Middle frontal gyrus (tissue), 1 donor: ENCODE measurements around the gene CRACR2B.

Source experiments
- DNase-seq: peaks from one replicate; pipeline ENCODE4 v3.0.0-alpha.2; 2015; ENCODE audit warnings: low spot score; ENCODE audit errors: extremely low spot score

CRACR2B gene

GRCh38 chr11:838441-839279 lies 10.9 kb downstream of the CRACR2B start:
- no peak for DNase-seq

DNA sequence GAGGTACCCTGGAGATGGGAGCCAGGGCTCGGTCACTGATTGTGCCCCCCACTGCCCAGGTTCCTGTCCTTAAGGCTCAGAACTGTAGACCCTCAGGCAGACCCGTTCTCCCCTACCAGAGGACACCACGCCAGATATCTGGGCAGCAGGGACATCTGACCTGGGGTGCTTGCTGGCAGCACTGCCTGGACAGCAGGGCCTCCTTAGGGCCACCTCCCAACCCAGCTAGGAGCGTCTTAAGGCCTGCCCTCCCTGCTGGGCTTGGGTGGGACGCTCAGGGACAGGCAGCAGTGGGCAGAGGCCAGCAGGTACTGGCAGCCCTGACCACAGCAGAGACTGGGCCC lies 11.5 kb downstream of the CRACR2B start:
- no peak for DNase-seq

- DNase-seq, result no peak
Measured at GRCh38 chr11:839875-840617, 12.3 kb downstream of the CRACR2B start.

DNA sequence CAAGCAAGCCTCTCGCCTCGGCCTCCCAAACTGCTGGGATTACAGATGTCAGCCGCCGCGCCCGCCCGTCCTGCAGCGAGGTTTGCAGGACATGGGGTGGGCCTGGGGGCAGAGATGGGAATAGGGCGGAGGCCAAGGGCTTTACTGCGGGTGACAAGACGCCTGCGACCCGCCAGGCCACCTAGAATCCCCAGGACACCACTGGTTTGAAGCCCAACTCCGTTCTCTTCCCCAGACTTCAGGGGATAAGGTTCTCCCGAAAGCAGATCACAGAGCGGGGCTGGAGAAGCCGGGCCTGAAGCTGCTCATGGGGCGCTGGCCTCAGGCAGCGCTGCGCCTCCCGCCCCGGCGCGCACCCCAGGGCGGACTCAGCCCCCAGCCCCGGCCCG lies 14.3 kb downstream of the CRACR2B start:
- DNase-seq, result no peak

DNA sequence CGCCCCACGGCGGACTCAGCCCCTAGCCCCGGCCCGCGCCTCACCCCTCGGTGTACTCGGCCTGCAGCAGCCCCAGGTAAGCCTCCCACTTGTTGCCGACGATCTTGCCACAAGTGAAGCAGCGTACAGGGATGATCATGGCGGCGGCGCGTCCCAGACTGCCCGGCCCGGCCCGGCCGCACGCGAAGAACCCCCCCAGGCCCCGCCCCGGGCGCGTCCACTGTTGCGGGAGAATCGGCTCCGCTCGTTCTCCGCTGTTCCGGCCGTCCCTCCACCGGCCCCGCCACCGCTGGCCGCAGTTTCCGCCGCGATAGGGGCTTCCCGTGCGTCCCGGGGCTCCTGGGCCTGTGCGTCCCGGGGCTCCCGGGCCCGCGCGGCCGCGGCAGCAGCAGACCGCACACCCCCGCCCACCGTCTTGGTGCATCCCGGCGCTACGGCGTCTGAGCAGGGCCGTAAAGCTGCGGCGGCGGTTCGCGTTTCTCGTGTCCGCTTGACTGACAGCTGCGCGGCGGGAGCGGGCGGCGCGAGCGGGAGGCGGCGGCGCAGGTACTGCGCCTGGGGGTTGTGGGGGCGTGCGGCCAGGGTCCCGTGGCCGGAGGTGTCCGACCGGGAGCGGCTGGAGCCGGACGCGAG lies 14.8 kb downstream of the CRACR2B start, which contains the start of the genes POLR2L and TSPAN4:
TSS of gene POLR2L (minus strand) at position 160 of the 633 bp plus-strand sequence. CDS start at position 139, 21 bp downstream.
TSS of gene TSPAN4 (plus strand) at position 483 of the 633 bp plus-strand sequence. CDS start 7,453 bp downstream, outside the sequence.
- peak; percentile 69 for DNase-seq

DNA sequence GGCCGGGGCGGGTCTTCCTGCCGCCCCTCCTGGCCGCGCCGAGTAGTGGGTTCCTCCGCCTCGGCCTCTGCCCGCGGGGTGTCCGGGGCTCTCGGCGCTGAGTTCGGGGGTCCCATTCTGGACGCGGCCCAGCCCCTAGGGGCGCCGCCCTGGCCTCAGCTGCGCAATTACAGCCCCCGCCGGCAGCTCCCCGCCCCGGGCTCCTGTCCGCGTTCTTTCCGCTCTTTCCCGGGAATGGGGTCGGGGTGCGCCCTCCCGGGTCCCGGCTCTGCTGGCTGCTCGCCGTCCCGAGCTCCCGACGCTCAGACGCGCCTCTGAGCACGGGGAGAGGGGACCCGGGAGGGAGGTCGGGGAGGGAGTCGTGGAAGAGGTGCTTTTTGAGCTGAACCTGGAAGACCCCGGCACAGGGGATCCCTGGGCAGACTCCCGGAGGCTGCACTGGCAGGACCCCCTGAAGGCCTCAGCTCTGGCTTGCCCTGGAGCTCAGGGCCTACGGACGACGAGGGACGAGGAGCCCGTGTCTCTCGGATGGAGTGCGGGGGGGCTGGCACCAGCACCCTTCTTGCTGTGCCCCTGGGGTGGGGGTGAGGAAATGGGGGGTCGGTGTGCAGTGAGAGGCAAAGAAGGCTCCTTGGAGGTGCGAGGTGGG lies 15.5 kb downstream of the CRACR2B start:
- no peak for DNase-seq

DNA sequence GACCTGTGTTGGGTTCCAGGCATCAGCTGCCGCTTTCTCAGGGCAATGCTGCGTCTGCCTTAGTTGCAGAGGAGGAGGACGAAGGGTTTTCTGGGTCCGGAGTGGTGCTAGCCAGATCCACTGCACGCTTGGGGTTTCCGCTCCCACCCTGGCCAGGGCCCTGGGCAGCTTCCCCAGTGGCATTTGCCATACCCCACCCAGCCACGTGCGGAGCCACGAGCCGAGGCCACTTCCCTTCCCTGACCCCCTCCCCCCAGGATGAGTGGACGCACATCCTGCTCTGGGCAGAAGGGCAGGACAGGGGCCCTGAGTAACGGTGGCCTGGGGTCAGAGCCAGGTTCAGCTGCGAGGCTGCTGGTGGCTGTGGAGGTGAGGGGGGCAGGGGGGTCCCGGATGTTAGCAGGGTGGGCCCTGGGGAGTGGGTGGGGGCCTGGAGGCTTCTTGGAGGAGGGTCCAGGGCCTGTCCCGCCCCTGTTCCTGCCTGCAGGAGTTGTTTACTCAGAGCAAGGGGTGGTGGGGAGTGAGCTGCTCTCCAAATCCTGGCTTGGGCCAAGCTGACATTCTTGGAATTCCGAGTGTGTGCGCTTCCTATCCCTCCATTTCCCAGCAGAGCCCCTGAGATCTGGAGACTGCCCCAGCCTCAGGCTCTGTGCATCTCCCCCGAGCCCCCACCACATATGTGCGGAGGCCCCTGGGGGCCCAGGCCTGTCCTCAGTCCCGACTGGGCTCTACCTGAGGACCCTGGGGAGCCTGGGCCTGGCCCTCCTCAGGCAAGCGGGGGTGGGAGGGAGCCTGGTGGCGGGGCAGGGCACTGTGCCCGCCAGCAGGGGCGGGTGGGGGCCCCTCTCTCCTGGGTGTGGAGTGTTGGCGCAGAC lies 16.3 kb downstream of the CRACR2B start:
- DNase-seq, result no peak

GRCh38 chr11:844693-845644 lies 17.2 kb downstream of the CRACR2B start:
- DNase-seq, result no peak

DNA sequence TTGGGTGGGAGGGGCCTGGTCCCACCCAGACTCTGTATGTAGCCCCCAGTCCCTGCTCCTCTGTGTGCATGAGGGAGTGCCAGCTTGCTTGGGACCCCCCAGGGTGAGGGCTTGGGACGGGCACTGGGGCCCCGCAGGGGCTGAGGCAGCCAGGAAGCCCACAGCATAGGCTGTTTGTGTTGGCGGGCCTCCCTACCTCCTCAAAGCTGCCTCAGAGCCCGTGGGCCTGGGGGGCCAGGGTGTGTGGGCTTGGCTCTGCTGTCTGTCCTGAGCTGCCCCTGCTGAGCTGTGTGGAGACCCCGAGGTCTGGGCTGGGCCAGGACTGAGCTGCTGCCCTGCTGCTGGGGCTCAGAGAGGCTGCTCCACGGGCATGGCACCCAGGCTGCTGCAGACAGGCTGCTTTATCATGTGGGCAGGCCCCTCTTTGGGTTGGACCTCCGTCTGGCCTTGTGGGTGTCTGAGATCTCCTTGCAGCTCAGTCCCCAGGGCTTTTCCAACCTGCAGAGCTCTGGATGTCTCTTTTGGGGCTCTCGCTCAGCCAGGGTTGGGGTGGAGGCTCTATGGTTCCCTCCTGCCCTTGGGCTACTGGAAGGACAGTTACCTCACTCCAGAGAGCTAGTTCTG lies 18.3 kb downstream of the CRACR2B start:
- no peak for DNase-seq

- DNase-seq, result no peak
Measured at GRCh38 chr11:846496-847098, 18.9 kb downstream of the CRACR2B start.

- DNase-seq, result no peak
Measured at GRCh38 chr11:847876-848275, 20.2 kb downstream of the CRACR2B start.

DNA sequence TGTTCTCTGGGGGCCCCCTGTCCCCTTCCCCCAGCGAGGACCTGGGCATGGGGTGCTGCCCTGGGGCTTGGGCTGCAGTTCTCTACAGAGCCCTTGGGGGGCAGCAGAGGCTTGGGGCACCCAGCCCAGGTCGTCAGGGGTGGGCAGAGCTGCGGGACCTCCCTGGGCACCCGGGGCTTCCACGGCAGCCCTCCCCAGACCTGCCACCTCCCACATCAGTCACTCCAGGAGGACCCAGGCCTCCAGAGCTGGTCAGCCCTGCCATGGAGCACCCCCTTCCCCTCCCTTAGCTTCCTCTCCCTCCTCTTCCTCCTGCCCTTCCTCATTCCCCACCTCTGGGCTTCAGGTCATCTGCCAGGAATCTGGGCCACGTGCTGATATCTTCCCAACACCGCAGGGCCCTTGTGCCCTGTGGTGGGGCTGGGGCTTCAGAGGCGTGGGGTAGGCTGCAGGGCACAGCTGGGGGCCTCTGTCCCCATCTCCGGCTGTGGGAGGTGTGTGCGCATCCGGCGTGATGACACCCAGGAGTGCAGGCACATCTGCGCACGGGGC lies 20.7 kb downstream of the CRACR2B start:
- no peak for DNase-seq

DNA sequence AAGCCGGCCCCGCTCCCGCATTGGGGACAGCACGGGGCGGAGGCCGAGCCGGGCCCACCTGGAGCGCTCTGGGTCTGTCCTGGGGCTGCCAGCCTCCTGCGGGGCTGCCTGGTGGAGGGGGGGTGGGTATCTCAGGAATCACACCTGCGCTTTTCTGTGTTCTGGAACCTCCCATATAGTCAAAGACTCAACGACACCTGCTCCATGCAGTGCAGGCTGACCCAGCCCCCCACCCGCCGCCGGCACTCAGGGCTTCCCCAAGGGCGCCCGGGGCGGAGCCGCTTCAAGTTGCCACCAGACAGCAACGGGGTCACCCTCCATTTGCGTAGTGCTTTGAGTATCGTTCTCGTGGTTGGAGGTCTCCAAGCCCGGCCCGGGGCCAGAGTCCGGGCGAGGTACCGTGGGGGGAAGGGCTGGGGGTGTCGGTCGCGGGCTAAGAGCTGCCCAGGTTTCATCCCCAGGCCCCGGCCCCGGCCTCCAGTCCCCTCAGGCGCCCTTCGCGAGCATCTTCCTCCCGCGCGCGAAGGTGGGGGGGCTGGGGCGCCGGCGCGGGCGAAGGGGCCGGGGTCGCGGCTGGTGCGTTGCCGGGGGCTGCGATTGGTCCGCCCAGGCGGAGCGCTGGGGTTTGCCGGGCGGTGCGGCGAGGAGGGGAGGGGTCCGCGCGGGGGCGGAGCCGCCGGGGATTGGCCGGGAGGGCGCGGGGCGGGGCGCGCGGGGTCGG lies 21.5 kb downstream of the CRACR2B start:
- DNase-seq, result no peak

GRCh38 chr11:849951-850774 lies 22.4 kb downstream of the CRACR2B start:
- DNase-seq, result no peak

DNA sequence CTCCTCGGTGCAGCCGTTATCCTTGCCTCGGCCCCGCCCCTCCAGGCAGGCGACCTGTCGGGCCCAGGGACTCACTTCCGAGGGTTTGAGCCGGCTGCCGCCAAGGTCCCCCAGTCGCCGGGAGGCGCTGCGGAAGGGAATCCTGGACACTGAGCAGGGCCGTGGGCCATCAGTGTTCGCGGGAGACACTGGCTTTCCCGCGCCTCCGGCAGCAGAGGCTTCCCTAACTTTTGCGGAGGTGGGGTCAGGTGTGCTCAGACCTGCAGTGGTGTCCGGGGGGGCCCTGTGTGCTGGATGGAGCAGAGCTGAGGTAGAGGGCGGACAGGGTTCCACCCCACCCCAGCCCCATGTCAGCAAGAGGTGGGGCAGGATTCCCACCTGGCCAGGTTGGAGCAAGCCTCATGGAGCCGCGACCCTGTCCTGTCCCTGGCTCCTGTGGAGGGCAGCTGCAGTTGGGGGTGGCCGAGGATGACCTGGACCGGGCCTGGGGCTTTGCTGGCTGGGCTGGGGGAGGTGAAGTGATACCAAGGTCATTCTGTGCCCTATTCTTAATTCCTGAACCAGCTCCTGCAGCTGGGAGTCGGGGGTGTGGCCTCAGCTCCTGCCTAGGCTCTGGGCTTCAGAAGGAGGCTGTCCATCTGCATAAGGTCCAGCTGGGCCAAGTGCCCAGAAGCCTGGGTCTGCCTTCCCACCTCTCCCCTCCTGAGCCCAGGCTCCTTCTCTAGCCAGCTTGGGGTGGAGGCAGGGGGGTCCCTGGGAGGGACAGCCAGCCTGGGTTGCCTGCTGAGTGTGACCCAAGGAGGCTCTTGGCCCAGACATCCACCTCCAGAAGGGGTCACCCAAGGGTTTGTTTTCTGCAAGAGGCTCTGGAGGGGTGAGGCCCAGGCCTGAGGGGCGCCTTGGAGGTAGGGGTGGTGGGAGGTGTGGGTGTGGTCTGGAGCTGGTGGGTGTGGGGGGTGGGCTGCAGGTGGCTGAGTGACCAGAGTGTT lies 23.4 kb downstream of the CRACR2B start:
- DNase-seq, result no peak
